ENCODE measurements around the gene CCNI2. TPM values are rescaled to one million over a fixed set of nuclear protein-coding genes. Genes with fewer than 3 reads are reported as not detected.
"Not testable (repeated sequence)": the region's sequence is repeated elsewhere in the genome, so short reads cannot be mapped to it uniquely, and the experiment has no call there.

The CCNI2 gene
- total RNA-seq, 2 experiments from 2014 or later: 8.7 to 10.0 TPM

DNA sequence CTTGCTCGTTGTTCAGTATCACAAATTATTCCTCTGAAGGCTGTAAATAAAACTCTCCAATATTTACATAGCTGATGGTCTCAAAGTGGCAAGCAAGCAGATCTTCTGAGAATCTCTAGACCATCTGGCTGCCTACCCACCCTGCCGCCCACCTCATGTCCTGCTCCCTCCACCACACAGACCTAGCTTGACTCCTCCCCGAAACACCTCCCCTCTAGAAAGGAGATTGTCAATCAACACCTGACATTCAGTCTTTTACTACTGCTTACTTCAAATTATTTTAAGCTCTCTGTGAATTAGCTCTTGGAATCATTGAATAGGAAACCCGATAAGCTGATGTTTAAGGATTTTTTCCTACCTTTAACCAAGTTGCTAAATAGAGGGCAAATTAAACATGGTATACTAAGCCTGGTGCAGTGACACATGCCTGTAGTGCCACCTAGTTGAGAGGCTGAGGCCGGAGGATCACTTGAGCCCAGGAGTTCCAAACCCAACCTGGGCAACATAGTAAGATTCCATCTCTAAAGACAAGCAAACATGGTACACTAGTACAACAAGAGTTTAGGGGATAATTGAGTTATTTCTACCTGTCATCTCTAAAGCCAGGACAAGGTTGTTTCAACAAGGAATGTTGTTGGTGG, 54.9 kb downstream of the CCNI2 start:
- peaks cover 45% of the 10 kb centered on the region for H3K27me3 Mint-ChIP-seq
- CTCF ChIA-PET: interaction anchor here (0.7 to 2.5 kb wide), 5 partner anchors 12 to 32 kb away, joined by 3 to 5 read pairs (median 3); no protein-coding TSS in a partner anchor
- no peak for DNase-seq
- no peak overlapping the region for H3K4me3 Mint-ChIP-seq
- no peak overlapping the region for H3K27ac Mint-ChIP-seq
- intact Hi-C loops (cut with micrococcal nuclease): no loop called here
- H3K9me3 Mint-ChIP-seq: no peaks in the 10 kb centered on the region
- TF ChIP-seq, protein P1, sequence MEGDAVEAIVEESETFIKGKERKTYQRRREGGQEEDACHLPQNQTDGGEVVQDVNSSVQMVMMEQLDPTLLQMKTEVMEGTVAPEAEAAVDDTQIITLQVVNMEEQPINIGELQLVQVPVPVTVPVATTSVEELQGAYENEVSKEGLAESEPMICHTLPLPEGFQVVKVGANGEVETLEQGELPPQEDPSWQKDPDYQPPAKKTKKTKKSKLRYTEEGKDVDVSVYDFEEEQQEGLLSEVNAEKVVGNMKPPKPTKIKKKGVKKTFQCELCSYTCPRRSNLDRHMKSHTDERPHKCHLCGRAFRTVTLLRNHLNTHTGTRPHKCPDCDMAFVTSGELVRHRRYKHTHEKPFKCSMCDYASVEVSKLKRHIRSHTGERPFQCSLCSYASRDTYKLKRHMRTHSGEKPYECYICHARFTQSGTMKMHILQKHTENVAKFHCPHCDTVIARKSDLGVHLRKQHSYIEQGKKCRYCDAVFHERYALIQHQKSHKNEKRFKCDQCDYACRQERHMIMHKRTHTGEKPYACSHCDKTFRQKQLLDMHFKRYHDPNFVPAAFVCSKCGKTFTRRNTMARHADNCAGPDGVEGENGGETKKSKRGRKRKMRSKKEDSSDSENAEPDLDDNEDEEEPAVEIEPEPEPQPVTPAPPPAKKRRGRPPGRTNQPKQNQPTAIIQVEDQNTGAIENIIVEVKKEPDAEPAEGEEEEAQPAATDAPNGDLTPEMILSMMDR (IDR thresholded peaks at IDR 0.05): no peak
- POLR2A ChIA-PET: interaction anchor here (1.2 kb wide), 1 partner anchor 15 kb away, joined by 3 read pairs; no protein-coding TSS in a partner anchor
- H3K36me3 Mint-ChIP-seq (ENCODE audit: low read depth): no peaks in the 10 kb centered on the region
- H3K4me1 Mint-ChIP-seq (ENCODE audit: low read depth): peaks cover 4% of the 10 kb centered on the region
- ATAC-seq: no peak

DNA sequence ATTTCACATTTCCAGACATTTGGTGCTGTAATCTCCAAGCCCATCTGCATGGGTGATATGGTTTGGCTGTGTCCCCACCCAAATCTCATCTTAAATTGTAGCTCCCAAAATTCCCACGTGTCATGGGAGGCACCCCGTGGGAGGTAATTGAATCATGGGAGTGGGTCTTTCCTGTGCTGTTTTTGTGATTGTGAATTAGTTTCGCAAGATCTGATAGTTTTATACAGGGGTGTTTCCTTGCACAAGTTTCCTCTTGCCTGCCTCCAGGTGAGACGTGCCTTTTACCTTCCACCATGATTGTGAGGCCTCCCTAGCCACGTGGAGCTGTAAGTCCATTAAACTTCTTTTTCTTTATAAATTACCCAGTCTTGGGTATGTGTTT, 55.5 kb downstream of the CCNI2 start:
- H3K4me3 Mint-ChIP-seq; H3K4me1 Mint-ChIP-seq (ENCODE audit: low read depth); DNase-seq; H3K9me3 Mint-ChIP-seq; H3K36me3 Mint-ChIP-seq (ENCODE audit: low read depth); ATAC-seq; H3K27ac Mint-ChIP-seq; intact Hi-C loops (cut with micrococcal nuclease); POLR2A ChIA-PET: not testable (repeated sequence)
- H3K27me3 Mint-ChIP-seq: peaks cover 47% of the 10 kb centered on the region
- CTCF ChIA-PET: interaction anchor here (2.5 kb wide), 1 partner anchor 19 kb away, joined by 5 read pairs; no protein-coding TSS in a partner anchor

Other genes with a start within 250 kb of the CCNI2 start
- gene IL5, start 203.9 kb upstream of the CCNI2 start, total RNA-seq: 1 to 10 TPM; 1.6 to 1.7 TPM
- gene RAD50, start 190.4 kb upstream of the CCNI2 start, total RNA-seq: 10 to 100 TPM; 46.4 to 48.9 TPM
- 1 to 10 TPM; 4.8 to 6.5 TPM for gene IL13, start 89.3 kb upstream of the CCNI2 start, total RNA-seq
- 1 to 10 TPM in 1 of 2 experiments, under 1 TPM in 1; 0.72 to 1.4 TPM for gene IL4, start 73.4 kb upstream of the CCNI2 start, total RNA-seq
- gene KIF3A, start 9.9 kb upstream of the CCNI2 start, total RNA-seq: 10 to 100 TPM; 16.4 to 17.0 TPM
- 10 to 100 TPM; 25.2 to 27.1 TPM for gene SEPTIN8, start 29.8 kb downstream of the CCNI2 start, total RNA-seq
- gene SOWAHA, start 65.9 kb downstream of the CCNI2 start, total RNA-seq: not detected
- gene SHROOM1, start 83.2 kb downstream of the CCNI2 start, total RNA-seq: 1 to 10 TPM; 2.0 to 2.1 TPM
- under 1 TPM; 0.90 to 0.94 TPM for gene GDF9, start 119.0 kb downstream of the CCNI2 start, total RNA-seq
- 100 to 1,000 TPM; 558 to 566 TPM for gene UQCRQ, start 119.2 kb downstream of the CCNI2 start, total RNA-seq
- 1 to 10 TPM; 3.0 to 3.5 TPM for gene LEAP2, start 126.2 kb downstream of the CCNI2 start, total RNA-seq
- 10 to 100 TPM; 19.4 to 19.9 TPM for gene AFF4, start 216.2 kb downstream of the CCNI2 start, total RNA-seq